ENCODE data around the gene APBA2.

Gene APBA2

DNA sequence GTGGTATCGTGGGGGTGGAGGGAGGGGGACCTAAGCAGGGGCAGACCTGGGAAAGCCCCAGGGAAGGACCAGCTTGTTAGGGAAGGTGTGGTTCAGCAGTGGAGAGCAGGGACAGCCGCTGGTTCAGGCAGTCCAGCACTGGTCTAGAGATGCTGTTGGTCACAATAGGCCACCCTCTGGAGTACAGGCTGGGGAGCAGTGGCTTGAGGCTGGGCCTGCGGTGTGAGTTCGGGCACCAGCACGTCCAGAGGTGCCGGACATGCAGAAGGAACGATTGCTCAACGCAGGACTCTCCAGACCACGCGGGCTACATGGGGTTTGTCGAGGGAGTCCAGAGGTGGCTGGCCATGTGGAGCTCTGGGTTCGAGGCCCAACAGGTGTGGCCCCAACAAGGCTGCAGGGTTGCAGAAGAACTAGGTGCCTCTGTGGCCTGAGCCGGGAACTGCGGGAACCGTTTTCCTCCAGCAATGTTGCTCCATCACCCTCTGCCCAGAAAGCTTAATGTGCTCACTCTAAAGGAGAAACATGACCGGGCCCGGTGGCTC is 143.9 kb downstream of the APBA2 start:
- H3K4me3 ChIP-seq (replicated peaks; ENCODE audit: low read depth, low read length): no peak overlapping the region

DNA sequence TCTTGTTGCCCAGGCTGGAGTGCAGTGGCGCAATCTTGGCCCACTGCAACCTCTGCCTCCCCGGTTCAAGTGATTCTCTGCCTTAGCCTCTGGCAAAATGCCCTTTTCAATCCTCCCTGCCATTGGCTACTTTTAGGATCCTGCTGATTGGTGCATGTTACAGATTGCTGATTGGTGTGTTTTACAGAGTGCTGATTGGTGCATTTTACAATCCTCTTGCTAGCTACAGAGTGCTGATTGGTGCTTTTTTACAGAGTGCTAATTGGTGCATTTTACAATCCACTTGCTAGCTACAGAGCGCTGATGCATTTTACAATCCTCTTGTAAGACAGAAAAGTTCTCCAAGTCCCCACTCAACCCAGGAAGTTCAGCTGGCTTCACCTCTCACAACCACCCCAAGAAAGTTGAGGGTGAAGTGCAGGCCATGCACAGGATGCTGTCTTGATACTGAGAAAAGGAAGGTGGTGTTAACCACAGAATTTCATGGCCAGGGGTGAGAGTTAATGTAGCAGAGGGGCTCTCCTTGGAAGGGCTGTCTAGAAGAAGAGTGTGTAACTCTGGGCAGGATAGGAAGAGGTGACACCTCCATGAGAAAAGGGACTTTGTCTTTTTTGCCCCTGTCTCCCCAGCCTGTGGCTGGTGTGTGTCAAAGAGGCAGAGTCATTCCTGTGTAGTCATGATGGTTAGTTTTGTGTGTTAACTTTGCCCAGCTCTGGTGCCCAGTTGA is 145.9 kb downstream of the APBA2 start:
- TF ChIP-seq, protein P1, sequence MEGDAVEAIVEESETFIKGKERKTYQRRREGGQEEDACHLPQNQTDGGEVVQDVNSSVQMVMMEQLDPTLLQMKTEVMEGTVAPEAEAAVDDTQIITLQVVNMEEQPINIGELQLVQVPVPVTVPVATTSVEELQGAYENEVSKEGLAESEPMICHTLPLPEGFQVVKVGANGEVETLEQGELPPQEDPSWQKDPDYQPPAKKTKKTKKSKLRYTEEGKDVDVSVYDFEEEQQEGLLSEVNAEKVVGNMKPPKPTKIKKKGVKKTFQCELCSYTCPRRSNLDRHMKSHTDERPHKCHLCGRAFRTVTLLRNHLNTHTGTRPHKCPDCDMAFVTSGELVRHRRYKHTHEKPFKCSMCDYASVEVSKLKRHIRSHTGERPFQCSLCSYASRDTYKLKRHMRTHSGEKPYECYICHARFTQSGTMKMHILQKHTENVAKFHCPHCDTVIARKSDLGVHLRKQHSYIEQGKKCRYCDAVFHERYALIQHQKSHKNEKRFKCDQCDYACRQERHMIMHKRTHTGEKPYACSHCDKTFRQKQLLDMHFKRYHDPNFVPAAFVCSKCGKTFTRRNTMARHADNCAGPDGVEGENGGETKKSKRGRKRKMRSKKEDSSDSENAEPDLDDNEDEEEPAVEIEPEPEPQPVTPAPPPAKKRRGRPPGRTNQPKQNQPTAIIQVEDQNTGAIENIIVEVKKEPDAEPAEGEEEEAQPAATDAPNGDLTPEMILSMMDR (IDR thresholded peaks at IDR 0.05; ENCODE audit: low read length, missing control alignments): no peak
- DNase-seq (ENCODE audit: low read depth): no peak
- H3K4me3 ChIP-seq (replicated peaks; ENCODE audit: low read depth, low read length): no peak overlapping the region

More for the DNA sequence above, 143.9 kb downstream of the APBA2 start:
- no peak for DNase-seq (ENCODE audit: low read depth)
- TF ChIP-seq, protein P1 (IDR thresholded peaks at IDR 0.05; ENCODE audit: low read length, missing control alignments): no peak

- H3K4me3 ChIP-seq (replicated peaks; ENCODE audit: low read depth, low read length): no peak overlapping the region
- TF ChIP-seq, protein P1 (IDR thresholded peaks at IDR 0.05; ENCODE audit: low read length, missing control alignments): no peak
- no peak for DNase-seq (ENCODE audit: low read depth)
Measured at GRCh38 chr15:29032229-29032625, 146.5 kb downstream of the APBA2 start.

- TF ChIP-seq, protein P1 (IDR thresholded peaks at IDR 0.05; ENCODE audit: low read length, missing control alignments): no peak
- H3K4me3 ChIP-seq (replicated peaks; ENCODE audit: low read depth, low read length): no peak overlapping the region
- no peak for DNase-seq (ENCODE audit: low read depth)
Measured at GRCh38 chr15:29032751-29033150, 147.0 kb downstream of the APBA2 start.

- H3K4me3 ChIP-seq (replicated peaks; ENCODE audit: low read depth, low read length): no peak overlapping the region
- TF ChIP-seq, protein P1 (IDR thresholded peaks at IDR 0.05; ENCODE audit: low read length, missing control alignments): no peak
- peak; percentile 17 for DNase-seq (ENCODE audit: low read depth)
Measured at GRCh38 chr15:29034151-29034550, 148.4 kb downstream of the APBA2 start.

DNA sequence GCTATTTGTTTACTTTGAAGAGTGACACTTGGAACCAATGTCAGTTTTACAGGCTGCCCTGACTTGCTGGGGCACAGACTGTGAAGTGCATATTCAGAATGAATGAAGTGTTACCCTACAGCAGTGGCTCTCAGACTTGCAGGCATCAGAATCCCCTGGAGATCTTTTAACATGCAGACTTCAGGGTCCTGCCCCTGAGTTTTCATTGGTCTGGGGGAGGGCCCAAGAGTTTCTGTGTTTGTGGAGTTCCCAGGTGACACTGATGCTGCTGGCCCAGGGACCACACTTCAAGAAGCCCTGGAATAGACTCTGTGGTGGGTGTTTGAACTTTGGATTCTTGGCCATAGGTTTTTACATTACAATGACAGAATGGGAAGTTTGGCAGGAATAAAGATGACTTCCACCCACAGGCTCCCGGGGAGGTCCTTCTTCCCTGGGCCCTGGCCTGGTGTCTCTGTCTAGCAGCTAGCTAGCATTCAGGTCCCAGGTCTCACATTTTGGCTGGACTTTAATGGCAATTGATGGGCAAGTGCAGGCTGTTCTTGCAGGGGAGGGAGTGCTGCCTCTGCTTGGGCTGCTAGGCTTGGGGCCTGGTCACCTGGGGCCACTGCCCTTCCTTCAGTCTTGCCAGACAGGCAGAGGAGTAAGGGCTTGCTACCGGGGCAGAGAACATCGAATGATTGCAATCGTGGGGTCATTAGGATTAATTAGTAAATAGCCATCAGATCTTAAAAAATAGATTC is 149.0 kb downstream of the APBA2 start:
- TF ChIP-seq, protein P1 (IDR thresholded peaks at IDR 0.05; ENCODE audit: low read length, missing control alignments): no peak
- no peak for DNase-seq (ENCODE audit: low read depth)
- H3K4me3 ChIP-seq (replicated peaks; ENCODE audit: low read depth, low read length): no peak overlapping the region
